ENCODE results near the gene SH3BP2.

DNA sequence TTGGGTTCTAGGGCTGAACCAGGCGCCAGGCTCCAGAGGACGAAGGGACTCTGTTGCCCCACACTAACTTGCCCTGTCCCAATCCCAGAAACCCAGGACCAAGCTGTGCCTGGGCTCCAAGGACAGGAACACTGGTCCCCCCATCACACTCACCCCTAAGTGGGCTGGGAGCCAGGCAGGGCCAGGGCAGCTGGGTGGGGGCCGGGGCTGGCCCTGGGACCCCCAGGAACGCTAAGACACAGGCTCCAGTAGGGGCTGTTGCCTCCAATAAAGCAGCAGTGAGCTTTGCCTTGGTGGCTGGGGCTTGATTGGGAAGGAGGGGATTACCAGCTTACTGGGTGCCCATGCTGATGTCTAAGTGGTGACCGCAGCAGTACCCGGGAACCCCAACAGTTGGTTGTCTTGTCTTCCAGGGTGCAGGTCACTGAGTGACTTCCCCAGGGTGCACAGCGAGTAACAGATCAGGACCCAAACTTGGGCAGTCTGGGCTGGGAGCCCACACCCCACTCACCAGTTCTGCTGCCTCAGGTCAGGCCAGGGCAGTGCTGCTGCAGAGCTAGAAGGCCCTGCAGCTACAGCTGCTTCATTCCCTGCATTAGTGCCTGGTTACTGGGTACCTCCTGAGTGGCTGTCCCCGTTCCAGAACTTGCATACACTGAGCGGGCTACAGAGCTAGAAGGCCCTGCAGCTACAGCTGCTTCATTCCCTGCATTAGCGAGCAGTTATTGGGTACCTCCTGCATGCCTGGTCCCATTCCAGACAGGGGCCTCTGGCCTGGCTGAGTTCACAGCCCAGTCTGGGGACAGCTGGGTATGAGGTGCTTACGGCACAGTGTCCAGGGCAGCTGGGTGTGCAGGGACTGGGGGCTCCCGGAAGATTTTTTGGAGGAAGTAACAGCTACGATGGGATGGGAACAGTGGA lies 41.4 kb downstream of the SH3BP2 start:
- TF ChIP-seq EZH2 (IDR thresholded peaks at IDR 0.05): no peak
- no peak for TF ChIP-seq FOXP2 (optimal IDR thresholded peaks at IDR 0.05; ENCODE audit: control extremely low read depth, extremely low read length, insufficient read depth)
